Heart left ventricle (tissue), 16 donors: ENCODE results near the gene CHML. TPM values are rescaled to one million over a fixed set of nuclear protein-coding genes. Genes with fewer than 3 reads are reported as not detected.

Experiments used
- ATAC-seq, 4 donors: fragments of 200-7000 bp; cut with Tn5 transposase; one replicate each; pipeline ENCODE4 v1.9.1; 2020 to 2022; ENCODE audit warnings: moderate library complexity in 4 of 4, mild to moderate bottlenecking in 3 of 4, moderate number of reproducible peaks in 1 of 4
- DNase-seq, 5 donors: peaks; one replicate each; pipeline ENCODE4 v3.0.0-alpha.2; 2020
- H3K27ac ChIP-seq, 12 donors: fragments of 200-600 bp; sonication (generic) in 4 of 12; one replicate each; pipeline versions ENCODE4 v1.5.0 to v1.8.0; 2016 to 2022; ENCODE audit warnings: mild to moderate bottlenecking in 2 of 12
- H3K27me3 ChIP-seq, 9 donors: fragments of 200-600 bp; sonication (generic) in 2 of 9; one replicate each; pipeline versions ENCODE4 v1.5.1 to v1.8.0; 2016 to 2022; ENCODE audit warnings: mild to moderate bottlenecking in 3 of 9
- H3K36me3 ChIP-seq, 9 donors: fragments of 200-600 bp; sonication (generic) in 2 of 9; one replicate each; pipeline versions ENCODE4 v1.5.0 to v1.8.0; 2018 to 2022; ENCODE audit warnings: mild to moderate bottlenecking in 2 of 9
- H3K4me1 ChIP-seq, 12 donors: fragments of 200-600 bp; sonication (generic) in 4 of 12; one replicate each; pipeline versions ENCODE4 v1.5.0 to v1.8.0; 2016 to 2022; ENCODE audit warnings: mild to moderate bottlenecking in 3 of 12
- H3K4me3 ChIP-seq, 12 donors: fragments of 200-600 bp; sonication (generic) in 4 of 12; one replicate each; pipeline versions ENCODE4 v1.5.0 to v1.8.0; 2017 to 2022; ENCODE audit warnings: mild to moderate bottlenecking in 9 of 12, moderate library complexity in 4 of 12
- H3K9me3 ChIP-seq, 12 donors: fragments of 200-600 bp; sonication (generic) in 4 of 12; one replicate each; pipeline versions ENCODE4 v1.5.0 to v1.8.0; 2016 to 2022; ENCODE audit warnings: mild to moderate bottlenecking in 1 of 12
- CTCF ChIP-seq, 12 donors: fragments of 200-600 bp; sonication (generic) in 4 of 12; IDR thresholded peaks; one replicate each; pipeline versions ENCODE4 v1.5.0 to v1.8.0; 2018 to 2022; ENCODE audit warnings: antibody characterized with exemption in 12 of 12, mild to moderate bottlenecking in 5 of 12
- POLR2A ChIP-seq, 2 donors: fragments of 450-650 bp; IDR thresholded peaks; one replicate each; pipeline ENCODE4 v1.6.1; 2017; ENCODE audit warnings: antibody characterized with exemption in 2 of 2, mild to moderate bottlenecking in 2 of 2, moderate library complexity in 2 of 2
- WGBS, 4 donors: extraction: QIAGEN DNeasy Blood & Tissue Kit in 2 of 4; methylation state at CpG; one replicate each; pipeline versions ENCODE4 v1.1.5 to v1.1.7; 2013 to 2018; 5-methylcytosine and 5-hydroxymethylcytosine counted together
- intact Hi-C, 10 donors: fragments of 100-400 bp; cut with DNase I; formaldehyde crosslinking; loops; one replicate each; pipeline versions ENCODE4 v1.11.1 to v1.14.2; 2022
- polyA plus RNA-seq, 2 donors: library from polyadenylated mRNA; stranded (reverse); fragments of 200-250 nt; gene quantifications; one replicate each; pipeline ENCODE4 v1.2.3, GENCODE V29; 2013
- total RNA-seq, 9 donors: library from RNA; depleted of rRNA in 2 of 9; stranded (reverse); fragments of >200 nt in 2 of 9; fragmentation: NEBNext Ultra II Directional in 3 of 9; extraction: Animal tissue kit (Norgen Biotek cat#: 25700) in 3 of 9; gene quantifications; one replicate each; pipeline versions ENCODE4 v1.1.0 to v1.2.4, GENCODE V29; 2016 to 2023
- donor health status: ischemic (EF 13 %, LVEDD 7.1; RV severe dilation, severe dysfunction).
- donor health status: healthy with polysubstance abuse.
- donor health status: DM: no; HTN: yes; CAD: no.
- donor health status: DM: no; HTN: no; CAD: no.
- donor health status: ischemic (EF 25% LVEDD 6.9; RV normal size, moderate dysfunction).
- donor health status: ischemic (EF 25% LVEDD 5.7; RV mildly dilated, moderate dysfunction).
- donor health status: healthy.
- donor health status: DM: yes; HTN: yes; CAD: no.
- donor health status: ischemic (EF 35%, LVEDD 5.7; RV mildly dilated, moderate dysfunction).
- donor health status: nonischemic (EF 11% LVEDD 7.7; RV severe dilation, severe dysfunction).
- donor health status: DM: yes; HTN: yes; CAD: no.
- donor health status: PGD.
- donor health status: ischemic (EF 29% LVEDD 5.4; RV normal size, mild dysfunction).
- donor health status: nonischemic (EF 23%, LVEDD 6.1; RV moderate dilation, normal function).

Gene CHML
- total and polyA plus RNA-seq, 11 donors = 1.1 to 9.8 (median 6.6) TPM

DNA sequence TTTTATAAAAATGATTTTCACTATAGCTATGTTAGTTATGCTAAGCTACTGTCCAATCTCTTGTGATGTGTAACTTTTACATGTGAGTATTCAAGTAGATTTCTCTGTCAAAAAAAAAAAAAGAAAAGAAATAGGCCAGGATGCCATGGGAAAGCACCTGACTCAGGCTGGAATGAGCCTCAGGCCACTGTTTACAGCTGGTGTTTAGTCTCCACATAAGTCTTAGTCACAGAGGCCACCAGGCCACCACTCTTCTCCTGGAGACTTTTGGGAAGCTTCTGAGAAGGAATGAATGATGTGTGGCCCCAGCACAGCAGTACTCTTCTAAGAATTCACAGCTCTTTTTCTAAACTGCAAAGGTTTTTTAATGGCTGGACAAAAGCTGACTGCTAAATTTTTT lies 48.9 kb downstream of the CHML start:
- H3K9me3 ChIP-seq = no peaks in the 10 kb centered on the region
- no peaks in the 10 kb centered on the region for H3K4me1 ChIP-seq
- no peaks in the 10 kb centered on the region for H3K27me3 ChIP-seq
- intact Hi-C loops = no loop called here
- ATAC-seq (no peak), DNase-seq (no peak)
- H3K27ac ChIP-seq = no peak overlapping the region
- H3K36me3 ChIP-seq = peaks cover 0 to 4% (median 0%) of the 10 kb centered on the region in 9 donors
- TF ChIP-seq POLR2A (IDR thresholded peaks at IDR 0.05) (no peak), CTCF (IDR thresholded peaks at IDR 0.05) (no peak)
- no peak overlapping the region for H3K4me3 ChIP-seq

DNA sequence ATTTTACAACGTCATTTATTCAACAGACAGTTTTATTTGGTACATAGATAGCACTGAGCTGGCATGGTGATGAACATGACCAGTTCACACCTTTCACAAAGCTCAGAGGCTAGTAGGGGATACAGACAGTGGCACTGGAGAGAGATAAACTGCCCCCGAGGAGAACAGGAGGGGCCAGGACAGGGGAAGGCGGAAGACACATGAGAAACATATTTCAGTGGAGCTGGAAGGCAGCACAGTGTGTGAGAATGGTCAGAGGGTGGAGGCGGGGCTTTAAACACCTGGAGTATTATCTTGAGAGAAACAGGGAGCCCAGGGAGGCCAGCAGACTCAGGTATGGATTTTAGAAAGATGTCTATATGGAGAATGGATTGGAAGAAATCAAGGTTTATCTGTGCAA lies 49.5 kb downstream of the CHML start:
- Histone ChIP-seq H3K27me3 (no peaks in the 10 kb centered on the region), H3K27ac (no peak overlapping the region), H3K4me3 (no peak overlapping the region), H3K9me3 (no peaks in the 10 kb centered on the region), H3K4me1 (no peaks in the 10 kb centered on the region), H3K36me3 (peaks cover 0 to 4% (median 0%) of the 10 kb centered on the region in 9 donors)
- ATAC-seq = no peak
- 56 to 62% (median 60%) methylated on average over 4 of the region's 4 CpGs for WGBS, 4 donors
- intact Hi-C loops = no loop called here
- no peak for DNase-seq
- TF ChIP-seq POLR2A (IDR thresholded peaks at IDR 0.05) = no peak
- TF ChIP-seq CTCF (IDR thresholded peaks at IDR 0.05) = no peak

Other genes starting within 250 kb of the CHML start
- gene FH, start 120.6 kb downstream of the CHML start, total RNA-seq = 100 to 1,000 TPM; 153 to 279 (median 209) TPM
- 100 to 1,000 TPM; 168 to 246 TPM for gene FH, start 120.6 kb downstream of the CHML start, polyA plus RNA-seq
- gene KMO, start 108.0 kb downstream of the CHML start, total RNA-seq = 1 to 10 TPM in 2 of 9 donors, under 1 TPM in 4, not detected in 3; 0.07 to 3.9 (median 0.18) TPM
- under 1 TPM; 0.11 to 0.15 TPM for gene KMO, start 108.0 kb downstream of the CHML start, polyA plus RNA-seq
- 10 to 100 TPM in 2 of 9 donors, 1 to 10 TPM in 7; 3.5 to 13.6 (median 6.2) TPM for gene OPN3, start within 50 bp of the CHML start, total RNA-seq
- 10 to 100 TPM in 1 of 2 donors, 1 to 10 TPM in 1; 4.5 to 10.5 TPM for gene OPN3, start within 50 bp of the CHML start, polyA plus RNA-seq
- not detected for gene WDR64, start 11.9 kb upstream of the CHML start, total RNA-seq
- gene WDR64, start 11.9 kb upstream of the CHML start, polyA plus RNA-seq = not detected
- 1 to 10 TPM in 2 of 9 donors, under 1 TPM in 3, not detected in 4; 0.15 to 4.1 (median 0.81) TPM for gene EXO1, start 207.8 kb upstream of the CHML start, total RNA-seq
- gene EXO1, start 207.8 kb upstream of the CHML start, polyA plus RNA-seq = under 1 TPM in 1 of 2 donors, not detected in 1; 0.07 TPM